ENCODE results near the gene ADIRF.

ADIRF gene

DNA sequence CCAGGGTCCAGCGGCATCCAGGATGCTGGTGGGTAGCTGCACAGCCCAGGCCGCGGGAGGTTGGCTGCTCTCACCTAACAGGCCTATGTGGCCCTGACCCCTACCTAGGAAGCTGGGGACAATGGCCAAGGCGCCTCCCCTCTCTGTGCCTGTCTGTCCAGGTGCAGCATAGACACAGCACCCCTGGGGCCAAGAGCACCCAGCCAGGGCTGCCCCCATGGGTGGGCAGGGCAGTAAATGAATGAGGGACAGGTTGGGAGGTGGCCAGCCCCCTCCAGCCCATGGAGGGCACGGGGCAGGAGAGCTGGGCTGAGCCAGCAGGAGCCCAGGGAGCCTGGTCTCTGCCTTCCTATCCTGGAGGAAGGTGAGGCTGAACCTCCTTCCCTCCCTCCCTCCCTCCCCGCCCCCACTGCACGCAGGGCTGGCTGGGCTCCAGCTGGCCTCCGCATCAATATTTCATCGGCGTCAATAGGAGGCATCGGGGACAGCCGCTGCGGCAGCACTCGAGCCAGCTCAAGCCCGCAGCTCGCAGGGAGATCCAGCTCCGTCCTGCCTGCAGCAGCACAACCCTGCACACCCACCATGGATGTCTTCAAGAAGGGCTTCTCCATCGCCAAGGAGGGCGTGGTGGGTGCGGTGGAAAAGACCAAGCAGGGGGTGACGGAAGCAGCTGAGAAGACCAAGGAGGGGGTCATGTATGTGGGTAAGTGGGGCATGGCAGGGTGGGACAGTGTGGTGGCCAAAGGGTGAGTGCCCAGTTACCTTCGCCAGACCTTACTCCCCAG is 10.0 kb upstream of the ADIRF start, which contains the start of gene SNCG:
TSS of gene SNCG (plus strand) at position 484 of the 785 bp plus-strand sequence. CDS start at position 583, 99 bp downstream.
- no peak within 1 kb of the TSS for H3K4me3 ChIP-seq (ENCODE audit: low read depth, low read length)
- no peak for DNase-seq (ENCODE audit: low read depth, low spot score)
- TF ChIP-seq, protein P1, sequence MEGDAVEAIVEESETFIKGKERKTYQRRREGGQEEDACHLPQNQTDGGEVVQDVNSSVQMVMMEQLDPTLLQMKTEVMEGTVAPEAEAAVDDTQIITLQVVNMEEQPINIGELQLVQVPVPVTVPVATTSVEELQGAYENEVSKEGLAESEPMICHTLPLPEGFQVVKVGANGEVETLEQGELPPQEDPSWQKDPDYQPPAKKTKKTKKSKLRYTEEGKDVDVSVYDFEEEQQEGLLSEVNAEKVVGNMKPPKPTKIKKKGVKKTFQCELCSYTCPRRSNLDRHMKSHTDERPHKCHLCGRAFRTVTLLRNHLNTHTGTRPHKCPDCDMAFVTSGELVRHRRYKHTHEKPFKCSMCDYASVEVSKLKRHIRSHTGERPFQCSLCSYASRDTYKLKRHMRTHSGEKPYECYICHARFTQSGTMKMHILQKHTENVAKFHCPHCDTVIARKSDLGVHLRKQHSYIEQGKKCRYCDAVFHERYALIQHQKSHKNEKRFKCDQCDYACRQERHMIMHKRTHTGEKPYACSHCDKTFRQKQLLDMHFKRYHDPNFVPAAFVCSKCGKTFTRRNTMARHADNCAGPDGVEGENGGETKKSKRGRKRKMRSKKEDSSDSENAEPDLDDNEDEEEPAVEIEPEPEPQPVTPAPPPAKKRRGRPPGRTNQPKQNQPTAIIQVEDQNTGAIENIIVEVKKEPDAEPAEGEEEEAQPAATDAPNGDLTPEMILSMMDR (IDR thresholded peaks at IDR 0.05; ENCODE audit: low read depth, low read length), result no peak
- in situ Hi-C loops (cut with HindIII; ENCODE audit: low sequenced_read_pairs), result no loop called here

DNA sequence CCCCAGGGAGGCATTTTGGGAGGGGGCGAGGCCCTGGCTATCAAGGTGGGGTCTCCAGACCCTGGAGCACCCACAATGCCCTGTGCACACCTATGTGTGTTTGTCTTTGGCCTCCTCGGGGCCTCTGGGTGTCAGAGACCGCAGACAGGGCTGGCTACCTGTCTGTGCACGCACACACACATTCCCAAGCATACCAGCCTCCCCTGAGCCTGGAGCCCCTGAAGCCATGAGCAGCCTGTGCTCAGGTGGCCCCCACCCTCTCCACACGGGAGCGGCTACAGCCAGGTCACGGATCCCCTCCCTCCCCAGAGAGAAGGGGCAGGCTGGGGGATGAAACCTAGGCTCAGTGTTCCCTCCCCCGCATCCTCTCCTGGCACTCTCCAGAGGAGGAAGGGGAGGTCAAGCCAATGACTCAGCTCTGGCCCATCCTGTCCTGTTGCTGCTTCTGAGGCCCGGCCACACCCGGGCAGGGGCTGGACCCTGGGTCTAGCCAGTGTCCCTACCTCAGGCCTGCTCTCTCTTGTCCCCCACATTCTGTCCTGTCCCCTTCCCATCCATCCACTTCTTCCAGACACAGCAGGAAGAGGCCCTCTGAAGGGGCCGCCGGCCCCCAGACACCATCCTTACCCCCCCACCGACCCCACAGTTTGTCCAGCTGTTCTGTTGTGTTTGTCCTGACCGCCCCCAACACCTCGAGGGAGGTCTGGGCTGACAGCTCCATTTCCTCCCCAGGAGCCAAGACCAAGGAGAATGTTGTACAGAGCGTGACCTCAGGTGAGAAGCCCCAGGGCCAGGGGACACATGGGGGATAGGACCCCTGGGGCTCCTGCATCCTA is 9.2 kb upstream of the ADIRF start:
- in situ Hi-C loops (cut with HindIII; ENCODE audit: low sequenced_read_pairs), result no loop called here
- no peak overlapping the region for H3K4me3 ChIP-seq (ENCODE audit: low read depth, low read length)
- peak; percentile 62 for DNase-seq (ENCODE audit: low read depth, low spot score)
- TF ChIP-seq, protein P1 (IDR thresholded peaks at IDR 0.05; ENCODE audit: low read depth, low read length), result no peak

DNA sequence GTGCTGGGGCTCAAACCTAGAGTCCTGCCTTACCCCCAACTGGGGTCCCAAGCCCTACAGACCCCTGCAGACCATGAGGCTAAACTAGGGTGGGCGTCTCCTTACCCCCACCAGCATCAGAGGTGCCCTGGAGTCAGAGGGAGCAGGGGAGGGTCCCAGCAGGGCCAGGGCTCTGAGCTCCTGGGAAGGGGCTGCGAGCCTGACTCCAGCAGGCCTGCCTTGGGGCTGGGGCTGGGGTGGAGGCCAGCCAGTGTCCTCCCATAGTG is 8.6 kb upstream of the ADIRF start:
- DNase-seq (ENCODE audit: low read depth, low spot score), result no peak
- H3K4me3 ChIP-seq (ENCODE audit: low read depth, low read length), result no peak overlapping the region
- in situ Hi-C loops (cut with HindIII; ENCODE audit: low sequenced_read_pairs), result no loop called here
- TF ChIP-seq, protein P1 (IDR thresholded peaks at IDR 0.05; ENCODE audit: low read depth, low read length), result no peak

DNA sequence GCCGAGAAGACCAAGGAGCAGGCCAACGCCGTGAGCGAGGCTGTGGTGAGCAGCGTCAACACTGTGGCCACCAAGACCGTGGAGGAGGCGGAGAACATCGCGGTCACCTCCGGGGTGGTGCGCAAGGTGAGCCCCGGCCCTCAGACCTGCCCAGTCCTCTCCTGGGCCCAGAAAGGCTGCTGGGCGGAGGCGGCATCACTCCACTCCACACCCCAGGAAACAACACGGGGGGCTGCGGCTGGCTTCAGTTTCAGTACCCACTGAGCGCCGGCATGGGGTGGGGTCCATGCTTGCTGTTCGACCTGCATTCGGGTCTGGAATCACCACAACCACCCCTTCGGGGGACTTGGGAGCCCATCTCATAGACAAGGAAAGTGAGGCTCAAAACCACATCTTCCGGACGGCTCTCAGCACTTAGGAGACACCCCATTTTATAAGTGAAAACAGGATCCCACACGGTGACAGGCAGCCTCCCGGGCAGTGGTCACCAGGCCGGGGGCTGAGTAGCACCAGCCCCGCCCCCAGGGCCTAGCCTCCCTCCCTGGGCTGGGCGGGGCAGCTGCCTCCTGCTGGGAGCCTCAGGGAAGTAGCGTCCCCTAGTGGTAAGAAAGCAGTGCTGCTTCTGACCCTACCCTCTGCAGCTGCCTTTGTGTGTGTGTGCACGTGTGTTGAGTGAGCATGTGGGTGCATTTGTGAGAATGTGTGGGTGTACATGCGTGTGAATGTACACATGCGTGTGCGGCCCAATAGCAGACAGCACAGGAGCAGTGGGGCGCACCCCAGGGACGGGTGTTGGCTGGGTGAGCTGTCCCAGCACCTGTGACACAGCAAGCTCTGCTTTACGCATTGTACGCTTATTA is 8.0 kb upstream of the ADIRF start:
- in situ Hi-C loops (cut with HindIII; ENCODE audit: low sequenced_read_pairs), result no loop called here
- DNase-seq (ENCODE audit: low read depth, low spot score), result peak; percentile 44
- no peak overlapping the region for H3K4me3 ChIP-seq (ENCODE audit: low read depth, low read length)
- TF ChIP-seq, protein P1 (IDR thresholded peaks at IDR 0.05; ENCODE audit: low read depth, low read length), result peak; percentile 88

DNA sequence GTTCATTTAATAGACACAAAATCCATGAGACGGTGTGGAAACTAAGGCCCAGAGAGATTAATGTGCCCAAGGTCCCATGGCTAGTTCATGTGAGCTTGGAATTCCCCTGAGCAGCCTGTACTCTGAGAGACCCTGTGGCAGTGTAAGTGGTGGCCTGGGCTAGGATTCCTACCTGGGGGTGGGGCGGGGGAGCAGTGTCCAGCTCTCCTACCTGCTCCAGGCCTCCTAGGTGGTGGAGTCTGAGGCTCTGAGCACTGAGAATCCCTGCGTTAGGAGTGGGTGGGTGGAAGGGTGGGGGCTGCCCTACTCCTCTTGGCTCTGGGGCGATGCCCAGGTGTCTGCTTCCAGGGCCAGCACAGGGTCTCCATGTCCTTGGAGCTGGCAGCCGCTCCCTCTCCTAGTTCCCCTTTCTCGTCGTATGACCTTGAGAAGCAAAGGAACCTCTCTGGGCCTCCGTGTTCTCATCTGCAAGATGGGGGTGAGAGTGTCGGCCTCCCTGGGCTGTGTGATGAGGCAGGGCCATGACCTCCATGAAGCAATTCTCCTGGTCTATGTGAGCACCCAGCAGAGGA is 7.3 kb upstream of the ADIRF start:
- TF ChIP-seq, protein P1 (IDR thresholded peaks at IDR 0.05; ENCODE audit: low read depth, low read length), result no peak
- H3K4me3 ChIP-seq (ENCODE audit: low read depth, low read length), result no peak overlapping the region
- DNase-seq (ENCODE audit: low read depth, low spot score), result no peak
- in situ Hi-C loops (cut with HindIII; ENCODE audit: low sequenced_read_pairs), result no loop called here

Data from astrocyte of the spinal cord (primary cell).